H1 (cell line): ENCODE measurements around the gene SIM2. TPM values are rescaled to one million over a fixed set of nuclear protein-coding genes. Genes with fewer than 3 reads are reported as not detected.

ENCODE experiments used
- CTCF ChIA-PET: fragments of 300-600 bp; sonication (Branson Sonifier 250); formaldehyde crosslinking; loops from one replicate; lab custom pipeline; 2021; ENCODE audit not compliant: partially characterized antibody; lab: Charles Lee
- POLR2A ChIA-PET: fragments of 300-600 bp; sonication (Branson Sonifier 250); formaldehyde crosslinking; loops from one replicate; lab custom pipeline; 2021; ENCODE audit warnings: inconsistent platforms; ENCODE audit not compliant: partially characterized antibody; lab: Charles Lee
- DNase-seq, 2 experiments: peaks; one replicate each; pipeline versions ENCODE4 v3.0.0 to v3.0.0-alpha.2; 2010 to 2022; ENCODE audit warnings: low spot score in 2 of 2, low read depth in 1 of 2, mixed read lengths in 1 of 2
- FAIRE-seq: peaks from 2 replicates; lab custom pipeline; 2011; peaks lifted over from hg19 to GRCh38; lab: Jason Lieb, UNC
- H2AFZ ChIP-seq: 2 replicates; pipeline ENCODE4 v1.8.1; 2012; ENCODE audit warnings: low read length, inconsistent platforms
- H2AK5ac ChIP-seq: 2 replicates; pipeline ENCODE4 v1.6.1; 2013; ENCODE audit warnings: low read depth, low read length
- H2BK120ac ChIP-seq: replicated peaks from 2 replicates; pipeline ENCODE3; 2013; ENCODE audit warnings: low read depth, low read length, inconsistent platforms
- H2BK12ac ChIP-seq: 2 replicates; pipeline ENCODE4 v1.6.1; 2013; ENCODE audit warnings: low read depth, low read length
- H2BK15ac ChIP-seq: 2 replicates; pipeline ENCODE4 v1.6.1; 2013; ENCODE audit warnings: low read length
- H2BK20ac ChIP-seq: 2 replicates; pipeline ENCODE4 v1.6.1; 2013; ENCODE audit warnings: low read length
- H2BK5ac ChIP-seq: 2 replicates; pipeline ENCODE4 v1.6.1; 2013; ENCODE audit warnings: low read depth, low read length
- H3K14ac ChIP-seq: 2 replicates; pipeline ENCODE4 v1.6.1; 2013; ENCODE audit warnings: inconsistent platforms; ENCODE audit not compliant: insufficient read length
- H3K18ac ChIP-seq: 2 replicates; pipeline ENCODE4 v1.6.1; 2013; ENCODE audit warnings: low read length; ENCODE audit errors: extremely low read depth
- H3K23ac ChIP-seq: 2 replicates; pipeline ENCODE4 v1.6.1; 2013; ENCODE audit warnings: inconsistent platforms; ENCODE audit not compliant: insufficient read length
- H3K23me2 ChIP-seq: 2 replicates; pipeline ENCODE4 v1.6.1; 2013; ENCODE audit warnings: low read depth, low read length
- H3K27ac ChIP-seq: 2 replicates; pipeline ENCODE4 v1.6.1; 2011; ENCODE audit warnings: low read depth, low read length, inconsistent platforms
- H3K27me3 ChIP-seq, 4 experiments: replicated peaks in 1 of 4; 1 replicate in 1 of 4; 2 replicates in 3 of 4; pipeline versions ENCODE4 v1.6.1 to v1.8.1; 2011 to 2013; ENCODE audit warnings: low read length in 3 of 4, mild to moderate bottlenecking in 3 of 4, inconsistent platforms in 2 of 4, mixed read lengths in 2 of 4, moderate library complexity in 1 of 4; ENCODE audit not compliant: control insufficient read depth in 3 of 4, insufficient read depth in 3 of 4; ENCODE audit errors: extremely low read depth in 1 of 4
- H3K36me3 ChIP-seq, 4 experiments: 2 replicates each; pipeline versions ENCODE4 v1.6.1 to v1.8.1; 2011 to 2013; ENCODE audit warnings: mild to moderate bottlenecking in 4 of 4, low read length in 3 of 4, moderate library complexity in 2 of 4, control low read depth in 1 of 4, inconsistent platforms in 1 of 4; ENCODE audit not compliant: insufficient read depth in 4 of 4, control insufficient read depth in 2 of 4
- H3K4ac ChIP-seq: replicated peaks from 2 replicates; pipeline ENCODE3; 2013; ENCODE audit warnings: low read length, low read depth, mixed read lengths, inconsistent platforms; ENCODE audit not compliant: insufficient read length
- H3K4me1 ChIP-seq, 4 experiments: replicated peaks in 1 of 4; 1 replicate in 1 of 4; 2 replicates in 3 of 4; pipeline versions ENCODE4 v1.6.1 to v1.8.1; 2011 to 2013; ENCODE audit warnings: low read length in 3 of 4, inconsistent platforms in 2 of 4, mixed read lengths in 1 of 4; ENCODE audit not compliant: insufficient read depth in 4 of 4, control insufficient read depth in 3 of 4
- H3K4me2 ChIP-seq, 2 experiments: 2 replicates each; pipeline versions ENCODE4 v1.6.1 to v1.8.1; 2011 to 2013; ENCODE audit warnings: low read depth in 2 of 2, low read length in 2 of 2, control low read depth in 1 of 2, inconsistent platforms in 1 of 2, mild to moderate bottlenecking in 1 of 2; ENCODE audit not compliant: insufficient read depth in 1 of 2
- H3K4me3 ChIP-seq, 4 experiments: fragments of 200-600, 300-600 bp in 1 of 4; sonication (generic), shearing (Covaris generic), sonication (Bioruptor Twin) in 1 of 4; 2 replicates each; pipeline versions ENCODE4 v1.5.1 to v1.8.1; 2011 to 2016; ENCODE audit warnings: low read length in 4 of 4, low read depth in 3 of 4, control low read depth in 2 of 4, inconsistent platforms in 2 of 4, mild to moderate bottlenecking in 2 of 4, mixed read lengths in 1 of 4, moderate library complexity in 1 of 4; ENCODE audit not compliant: insufficient read depth in 2 of 4; ENCODE audit errors: extremely low read depth in 1 of 4
- H3K56ac ChIP-seq: replicated peaks from 2 replicates; pipeline ENCODE3; 2013; ENCODE audit warnings: low read depth, mild to moderate bottlenecking, mixed read lengths, low read length, inconsistent platforms; ENCODE audit not compliant: insufficient read length
- H3K79me1 ChIP-seq: 2 replicates; pipeline ENCODE4 v1.6.1; 2013; ENCODE audit warnings: low read depth, low read length, control low read depth
- H3K79me2 ChIP-seq, 2 experiments: 2 replicates each; pipeline versions ENCODE4 v1.6.1 to v1.8.1; 2012 to 2013; ENCODE audit warnings: low read length in 2 of 2, mild to moderate bottlenecking in 2 of 2, inconsistent platforms in 1 of 2; ENCODE audit not compliant: insufficient read depth in 2 of 2, control insufficient read depth in 1 of 2
- H3K9ac ChIP-seq, 4 experiments: replicated peaks in 1 of 4; 1 replicate in 1 of 4; 2 replicates in 3 of 4; pipeline versions ENCODE4 v1.6.1 to v1.8.1; 2011 to 2013; ENCODE audit warnings: low read depth in 3 of 4, low read length in 3 of 4, control low read depth in 2 of 4, mild to moderate bottlenecking in 2 of 4, moderate library complexity in 2 of 4, inconsistent platforms in 1 of 4; ENCODE audit errors: extremely low read depth in 1 of 4
- H3K9me3 ChIP-seq, 2 experiments: 2 replicates each; pipeline versions ENCODE4 v1.6.1 to v1.8.1; 2012 to 2013; ENCODE audit warnings: mild to moderate bottlenecking in 2 of 2, moderate library complexity in 2 of 2, control low read depth in 1 of 2, inconsistent platforms in 1 of 2, low read depth in 1 of 2, low read length in 1 of 2, mixed read lengths in 1 of 2; ENCODE audit not compliant: insufficient read depth in 2 of 2
- H4K20me1 ChIP-seq, 2 experiments: replicated peaks in 1 of 2; 2 replicates each; pipeline versions ENCODE3 to v1.8.1; 2011 to 2013; ENCODE audit warnings: inconsistent platforms in 2 of 2, low read length in 2 of 2, mild to moderate bottlenecking in 1 of 2; ENCODE audit not compliant: insufficient read depth in 2 of 2, control insufficient read depth in 1 of 2
- H4K5ac ChIP-seq: 2 replicates; pipeline ENCODE4 v1.6.1; 2013; ENCODE audit warnings: low read length, low read depth, mixed read lengths, inconsistent platforms; ENCODE audit not compliant: insufficient read length
- H4K8ac ChIP-seq: 2 replicates; pipeline ENCODE4 v1.8.0; 2013; ENCODE audit warnings: mild to moderate bottlenecking, moderate library complexity, low read length, inconsistent platforms; ENCODE audit not compliant: insufficient read depth; ENCODE audit errors: extremely low read depth
- H4K91ac ChIP-seq: replicated peaks from 2 replicates; pipeline ENCODE3; 2013; ENCODE audit warnings: low read length, mixed read lengths, inconsistent platforms; ENCODE audit not compliant: insufficient read length
- EZH2 ChIP-seq: fragments of 200-600 bp; sonication (generic); IDR thresholded peaks from 2 replicates; pipeline ENCODE4 v1.7.1; 2012; ENCODE audit warnings: low read depth, mild to moderate bottlenecking, moderate library complexity, low read length, inconsistent platforms; ENCODE audit not compliant: severe bottlenecking
- KDM4A ChIP-seq: IDR thresholded peaks from one replicate; pipeline ENCODE4 v1.7.1; 2012; ENCODE audit warnings: low read depth, mild to moderate bottlenecking, moderate library complexity, low read length, inconsistent platforms; ENCODE audit not compliant: severe bottlenecking
- RNF2 ChIP-seq: fragments of 200-900, 300-1000 bp; sonication (generic); IDR thresholded peaks from 2 replicates; pipeline ENCODE4 v1.7.1; 2016; ENCODE audit warnings: borderline replicate concordance, low read depth, mild to moderate bottlenecking, antibody characterized with exemption, low read length; ENCODE audit not compliant: poor library complexity, severe bottlenecking; ENCODE audit errors: missing control alignments
- SUZ12 ChIP-seq: fragments of 200-600 bp; sonication (generic); IDR thresholded peaks from 2 replicates; pipeline ENCODE4 v1.6.1; 2012; ENCODE audit warnings: mild to moderate bottlenecking, inconsistent platforms, low read length, moderate library complexity, mixed read lengths
- TCF12 ChIP-seq: IDR thresholded peaks from 2 replicates; pipeline ENCODE4 v1.6.1; 2011; ENCODE audit warnings: low read depth, mild to moderate bottlenecking, low read length
- WGBS, 2 experiments: shearing (Covaris generic) in 1 of 2; methylation state at CpG; one replicate each; pipeline versions ENCODE4 v1.1.6 to v1.1.7; 2013 to 2015; ENCODE audit warnings: low lambda C conversion rate in 2 of 2, mixed read lengths in 2 of 2, inconsistent platforms in 1 of 2, low coverage in 1 of 2, missing lambda C conversion rate in 1 of 2; ENCODE audit not compliant: insufficient replicate concordance in 2 of 2, insufficient coverage in 1 of 2, insufficient read length in 1 of 2; ENCODE audit errors: extremely low coverage in 1 of 2, missing lambda C conversion rate in 1 of 2; 5-methylcytosine and 5-hydroxymethylcytosine counted together
- polyA plus RNA-seq, 7 experiments: library from polyadenylated mRNA; depleted of rRNA in 3 of 7; stranded (reverse) in 5 of 7; unstranded in 2 of 7; fragments of >200 nt in 5 of 7; fragments of 200-250 nt in 2 of 7; gene quantifications; 1 replicate in 5 of 7; 2 replicates in 1 of 7; 4 replicates in 1 of 7; pipeline versions ENCODE4 v1.2.1 to v1.2.3, GENCODE V29; 2011 to 2013; ENCODE audit warnings: missing spikeins in 2 of 7, mixed read lengths in 2 of 7
- total RNA-seq: library from RNA; stranded (reverse); fragmentation: NEBNext Ultra II Directional; extraction: Animal tissue kit (Norgen Biotek cat#: 25700); gene quantifications from 2 replicates; pipeline ENCODE4 v1.2.1, GENCODE V29; 2021

Gene SIM2
- total and polyA plus RNA-seq, 2 of the 8 experiments (the other 6 are each of a cell fraction or from before 2014, with no cell fraction given), result 0.05 to 0.26 TPM

DNA sequence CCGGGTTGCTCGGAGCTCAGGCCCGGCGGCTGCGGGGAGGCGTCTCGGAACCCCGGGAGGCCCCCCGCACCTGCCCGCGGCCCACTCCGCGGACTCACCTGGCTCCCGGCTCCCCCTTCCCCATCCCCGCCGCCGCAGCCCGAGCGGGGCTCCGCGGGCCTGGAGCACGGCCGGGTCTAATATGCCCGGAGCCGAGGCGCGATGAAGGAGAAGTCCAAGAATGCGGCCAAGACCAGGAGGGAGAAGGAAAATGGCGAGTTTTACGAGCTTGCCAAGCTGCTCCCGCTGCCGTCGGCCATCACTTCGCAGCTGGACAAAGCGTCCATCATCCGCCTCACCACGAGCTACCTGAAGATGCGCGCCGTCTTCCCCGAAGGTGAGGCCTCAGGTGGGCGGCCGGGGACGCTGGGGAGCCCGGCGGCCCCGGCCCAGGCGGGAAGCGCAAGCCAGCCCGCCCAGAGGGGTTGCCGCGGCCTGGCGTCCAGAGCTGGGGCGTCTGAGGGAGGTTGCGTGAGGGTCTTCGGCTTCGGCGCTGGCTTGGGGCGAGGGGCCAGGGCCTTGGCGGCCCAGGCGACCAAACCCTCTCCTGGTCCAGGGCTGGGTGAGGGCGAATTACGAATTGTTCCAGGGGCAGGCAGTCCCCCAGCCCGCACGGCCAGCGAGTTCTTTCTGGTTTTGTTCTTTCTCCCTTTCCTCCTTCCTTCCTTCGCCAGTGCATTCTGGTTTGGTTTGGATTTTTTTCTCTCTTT is 805 bp downstream of the SIM2 start:
- H2BK12ac ChIP-seq, result peak overlapping the region; percentile 92
- no peak for FAIRE-seq
- no peak overlapping the region for H3K23ac ChIP-seq
- no peaks in the 10 kb centered on the region for H3K9me3 ChIP-seq
- no peak overlapping the region for H3K14ac ChIP-seq
- H3K4me1 ChIP-seq, result peaks cover 0 to 69% (median 37%) of the 10 kb centered on the region in 4 experiments; a peak in 6 of 7 replicates
- no peak overlapping the region for H4K91ac ChIP-seq
- no peak overlapping the region for H2BK5ac ChIP-seq
- H3K36me3 ChIP-seq, result peaks cover 0 to 24% (median 0%) of the 10 kb centered on the region in 4 experiments; a peak in 1 of 8 replicates
- H3K27me3 ChIP-seq, result peaks cover 97 to 100% (median 100%) of the 10 kb centered on the region in 4 experiments
- no peak overlapping the region for H3K27ac ChIP-seq
- ChIA-PET POLR2A (interaction anchor here (3.5 kb wide), 1 partner anchor 10 kb away, joined by 15 read pairs; no protein-coding TSS in a partner anchor), CTCF (interaction anchor here (0.9 to 3.2 kb wide), 5 partner anchors 10 to 205 kb away, joined by 3 to 17 read pairs (median 3); no protein-coding TSS in a partner anchor)
- H2AK5ac ChIP-seq, result no peak overlapping the region
- H3K4me2 ChIP-seq, result peak overlapping the region; percentile 58 to 73
- no peak overlapping the region for H3K56ac ChIP-seq
- no peak overlapping the region for H2BK20ac ChIP-seq
- no peaks in the 10 kb centered on the region for H3K79me2 ChIP-seq
- TF ChIP-seq SUZ12, result peak; percentile 94
- peak; percentile 13 for TF ChIP-seq KDM4A
- TF ChIP-seq EZH2, result peak; percentile 82
- TF ChIP-seq RNF2, result peak; percentile 90
- no peak for TF ChIP-seq TCF12
- H3K4me3 ChIP-seq, result peak overlapping the region in 2 of 4 experiments; percentile 14 to 52; a peak in 3 of 8 replicates
- H4K5ac ChIP-seq, result no peak overlapping the region
- no peak overlapping the region for H2BK15ac ChIP-seq
- H4K8ac ChIP-seq, result peak overlapping the region; percentile 25
- peak overlapping the region; percentile 51 for H3K18ac ChIP-seq
- H4K20me1 ChIP-seq, result peaks cover 25 to 28% of the 10 kb centered on the region in 2 experiments
- DNase-seq, result peak in 1 of 2 experiments; percentile 79
- H3K79me1 ChIP-seq, result no peaks in the 10 kb centered on the region; the same call in 1 of the 2 replicates
- H2BK120ac ChIP-seq, result no peak overlapping the region
- WGBS, 2 experiments, result 2% methylated on average over 41 of the region's 67 CpGs; no CpG with 5 or more reads in 1 of the 2 experiments
- no peak overlapping the region; a peak in 1 of 7 replicates for H3K9ac ChIP-seq
- no peak overlapping the region; the same call in 1 of the 2 replicates for H2AFZ ChIP-seq
- H3K4ac ChIP-seq, result no peak overlapping the region
- peaks cover 7% of the 10 kb centered on the region; the same call in 1 of the 2 replicates for H3K23me2 ChIP-seq
